Astrocyte (in vitro differentiated cells and primary cell): Measurements from ENCODE around the gene CFHR4.

Experiments used
- CTCF ChIP-seq: IDR thresholded peaks from 2 replicates; pipeline ENCODE4 v1.5.1; 2011; ENCODE audit warnings: low read depth, mild to moderate bottlenecking, inconsistent platforms, low read length, moderate library complexity; ENCODE audit not compliant: insufficient read depth
- EZH2 ChIP-seq: IDR thresholded peaks from 2 replicates; pipeline ENCODE4 v1.6.1; 2012; ENCODE audit warnings: mild to moderate bottlenecking, low read length, inconsistent platforms; ENCODE audit not compliant: insufficient read depth

DNA sequence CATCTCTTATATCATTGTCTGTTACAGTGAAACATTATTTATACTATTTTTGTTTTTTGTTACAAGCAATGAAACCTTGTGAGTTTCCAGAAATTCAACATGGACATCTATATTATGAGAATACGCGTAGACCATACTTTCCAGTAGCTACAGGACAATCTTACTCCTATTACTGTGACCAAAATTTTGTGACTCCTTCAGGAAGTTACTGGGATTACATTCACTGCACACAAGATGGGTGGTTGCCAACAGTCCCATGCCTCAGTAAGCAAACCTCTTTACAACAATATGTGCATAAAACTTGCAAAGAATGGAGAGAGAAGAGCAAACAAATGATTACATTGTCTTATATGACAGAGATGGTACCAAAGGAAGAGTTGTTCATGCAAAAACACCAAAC, 22.4 kb downstream of the CFHR4 start:
- TF ChIP-seq CTCF (no peak), EZH2 (no peak)
